ENCODE measurements around the gene CNMD.
"Not testable (repeated sequence)": the region's sequence is repeated elsewhere in the genome, so short reads cannot be mapped to it uniquely, and the experiment has no call there.

Gene CNMD

DNA sequence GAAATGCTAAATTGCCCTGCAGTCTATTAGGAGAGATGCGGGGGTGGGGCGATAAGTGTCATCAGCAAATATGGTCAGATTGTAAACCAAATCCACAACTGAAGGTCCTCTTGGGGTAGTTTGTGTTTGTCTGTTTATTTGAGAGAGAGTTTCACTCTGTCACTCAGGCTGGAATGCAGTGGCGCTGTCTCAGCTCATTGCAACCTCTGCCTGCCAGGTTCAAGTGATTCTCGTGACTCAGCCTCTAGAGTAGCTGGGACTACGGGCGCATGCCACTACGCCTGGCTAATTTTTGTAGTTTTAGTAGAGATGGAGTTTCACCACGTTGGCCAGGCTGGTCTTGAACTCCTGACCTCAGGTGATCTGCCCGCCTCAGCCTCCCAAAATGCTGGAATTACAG is 53.8 kb downstream of the CNMD start:
- DNase-seq (ENCODE audit: low read depth) = not testable (repeated sequence)

DNA sequence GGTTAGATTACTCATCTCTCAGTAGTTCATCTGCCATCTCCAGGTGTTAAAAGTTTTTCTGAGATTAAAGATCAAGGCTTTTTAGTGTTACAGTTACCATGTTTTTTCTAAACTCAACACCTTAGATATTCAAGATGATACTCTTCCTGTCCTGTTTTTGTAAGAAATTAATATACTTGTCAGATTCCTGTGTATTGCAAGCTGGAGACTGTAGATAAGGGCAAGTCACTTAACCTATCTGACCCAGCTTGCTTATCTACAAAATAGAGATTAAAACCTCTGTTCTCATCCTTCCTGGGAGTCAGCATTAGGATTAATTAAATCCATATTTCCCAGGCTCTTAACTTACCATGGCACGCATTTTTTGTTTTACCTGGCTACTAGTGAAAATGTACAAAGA is 61.8 kb downstream of the CNMD start:
- no peak for DNase-seq (ENCODE audit: low read depth)

DNA sequence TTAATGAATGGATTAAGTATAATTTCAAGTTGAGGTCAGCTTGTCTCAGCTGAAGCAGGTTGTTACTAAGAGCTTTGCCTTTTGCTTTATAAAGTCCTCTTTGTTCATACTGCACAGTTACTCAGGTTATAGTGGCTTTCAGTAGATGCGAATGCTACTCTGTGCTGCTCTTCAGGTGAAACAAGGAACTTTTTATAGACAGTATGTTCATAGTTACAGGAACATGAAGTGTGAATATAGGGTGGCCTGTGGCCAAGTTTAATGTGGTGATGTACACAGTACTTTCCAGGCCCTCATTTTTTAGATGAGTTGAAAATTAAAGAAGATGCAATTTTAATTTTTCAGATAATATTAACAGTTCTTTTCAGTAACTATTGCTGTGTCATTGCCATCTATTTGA is 66.2 kb downstream of the CNMD start:
- DNase-seq (ENCODE audit: low read depth) = no peak

DNA sequence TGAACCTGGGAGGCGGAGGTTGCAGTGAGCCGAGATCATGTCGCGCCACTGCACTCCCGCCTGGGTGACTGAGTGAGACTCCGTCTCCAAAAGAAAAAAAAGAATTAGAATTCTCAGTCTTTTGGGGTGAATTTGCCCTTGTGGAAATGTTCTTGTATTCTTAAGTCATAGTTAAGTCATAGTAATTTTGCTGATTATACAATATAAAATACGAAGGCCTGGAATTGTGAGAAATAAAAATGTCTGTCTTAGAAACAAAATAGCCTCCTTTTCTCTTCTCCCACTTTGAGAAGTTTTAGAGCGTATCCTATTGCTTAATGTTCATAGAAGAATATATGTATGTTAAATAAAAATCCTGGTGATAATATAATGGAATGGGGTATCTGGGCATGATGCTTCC is 68.9 kb downstream of the CNMD start:
- no peak for DNase-seq (ENCODE audit: low read depth)

DNA sequence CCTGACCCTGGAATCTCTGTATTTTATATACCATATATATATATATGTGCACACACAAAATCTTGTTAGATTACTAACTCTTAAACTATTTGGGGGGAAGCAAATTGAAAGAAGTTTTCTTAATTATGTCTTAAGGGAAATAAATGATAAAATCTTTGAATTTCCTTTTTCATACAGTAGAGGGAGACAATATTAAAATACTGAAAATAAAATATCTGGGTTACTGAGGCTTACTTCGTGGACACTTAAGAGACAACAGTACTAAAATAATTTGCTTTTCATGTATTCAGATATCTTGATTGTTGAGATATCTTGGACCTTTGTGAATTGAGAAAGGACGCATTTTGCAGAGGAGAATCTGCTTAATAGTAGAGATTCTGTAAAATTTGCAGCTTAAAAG is 69.9 kb downstream of the CNMD start:
- no peak for DNase-seq (ENCODE audit: low read depth)

DNA sequence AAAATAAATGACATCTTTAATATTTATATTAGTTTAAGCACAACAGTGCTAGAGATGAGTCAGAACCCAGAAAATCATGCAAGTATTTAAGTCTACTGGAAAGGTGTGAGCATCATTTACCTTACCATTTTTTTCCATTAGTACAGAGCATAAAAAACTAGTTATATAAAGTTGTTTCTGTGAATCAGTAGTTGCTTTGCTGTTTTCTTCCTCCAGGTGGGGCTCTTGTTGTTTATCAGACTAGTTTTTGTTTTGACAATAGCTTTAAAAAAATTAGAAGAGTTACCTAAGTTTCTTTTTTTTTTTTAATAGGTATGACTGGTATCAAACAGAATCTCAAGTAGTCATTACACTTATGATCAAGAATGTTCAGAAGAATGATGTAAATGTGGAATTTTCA is 74.3 kb downstream of the CNMD start:
- no peak for DNase-seq (ENCODE audit: low read depth)

DNA sequence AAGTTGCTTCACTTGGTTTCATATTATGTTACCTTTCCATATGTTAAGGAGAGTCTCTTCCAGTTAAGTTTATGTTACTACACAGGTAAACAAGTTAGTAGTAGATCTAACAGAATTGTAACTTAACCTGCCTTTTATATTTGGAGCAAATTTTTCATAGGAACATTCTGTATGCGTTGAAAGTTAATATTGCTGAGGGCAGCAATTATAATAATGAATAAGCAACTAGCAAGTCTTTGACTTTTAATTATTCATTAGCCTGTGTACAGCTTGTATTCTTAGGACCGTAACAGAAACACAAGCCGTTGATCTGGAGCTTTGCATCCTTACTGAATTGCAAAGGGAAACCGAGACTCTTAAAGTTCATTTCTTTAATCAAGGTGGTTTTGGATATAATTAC is 75.3 kb downstream of the CNMD start:
- no peak for DNase-seq (ENCODE audit: low read depth)

DNA sequence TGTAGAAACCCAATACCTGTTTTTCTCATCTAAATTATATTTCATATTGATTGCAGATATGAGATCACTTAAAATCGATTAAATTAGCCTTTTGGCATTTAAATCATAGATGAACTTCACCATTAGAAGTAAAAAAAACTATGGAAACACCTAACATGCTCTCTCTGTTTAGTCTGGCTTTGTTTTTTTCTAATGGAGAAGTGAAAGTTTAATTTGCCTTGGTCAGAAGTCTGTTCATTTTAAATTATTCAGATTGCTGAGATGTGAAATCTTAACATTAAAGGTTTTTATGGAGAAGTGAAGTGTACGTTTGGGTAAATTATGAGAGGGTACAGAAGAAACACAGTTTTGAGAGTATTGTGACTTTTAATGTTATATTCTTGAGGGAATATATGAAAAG is 80.3 kb downstream of the CNMD start:
- DNase-seq (ENCODE audit: low read depth) = no peak
